Brain microvascular endothelial cell (primary cell): Measurements from ENCODE around the gene ADCY7.
A peak's percentile ranks its signal among the peaks of the same experiment; 100 is the strongest.

Experiments used
- DNase-seq: peaks from one replicate; pipeline ENCODE4 v3.0.0-alpha.2; 2020
- H3K27ac ChIP-seq: fragments of 250-450 bp; sonication (Bioruptor Pico); 2 replicates; pipeline ENCODE4 v1.5.1; 2020; ENCODE audit warnings: mild to moderate bottlenecking, moderate library complexity
- H3K27me3 ChIP-seq: fragments of 250-450 bp; sonication (Bioruptor Pico); replicated peaks from 2 replicates; pipeline ENCODE4 v1.5.1; 2020; ENCODE audit warnings: mild to moderate bottlenecking
- H3K36me3 ChIP-seq: fragments of 250-450 bp; sonication (Bioruptor Pico); replicated peaks from 2 replicates; pipeline ENCODE4 v1.5.1; 2020; ENCODE audit warnings: mild to moderate bottlenecking
- H3K4me3 ChIP-seq: 2 replicates; pipeline ENCODE4 v1.5.1; 2011; ENCODE audit warnings: low read depth, mild to moderate bottlenecking, control low read depth, low read length, moderate library complexity
- in situ Hi-C: cut with HindIII; loops from 2 replicates; pipeline ENCODE4 v1.10.0; 2017; ENCODE audit warnings: low sequenced_read_pairs, low pct_ligation_motif_present
- TF ChIP-seq, protein P1 (sequence below): IDR thresholded peaks from 2 replicates; pipeline ENCODE4 v1.5.1; 2011; ENCODE audit warnings: low read depth, mild to moderate bottlenecking, moderate library complexity, low read length, control low read depth, inconsistent platforms; ENCODE audit errors: missing control alignments

ADCY7 gene

GRCh38 chr16:50265260-50265659, 1.1 kb upstream of the ADCY7 start:
- Histone ChIP-seq H3K27ac (no peak overlapping the region), H3K27me3 (no peaks in the 10 kb centered on the region), H3K36me3 (no peaks in the 10 kb centered on the region), H3K4me3 (no peak overlapping the region)
- no peak for DNase-seq
- TF ChIP-seq, protein P1, sequence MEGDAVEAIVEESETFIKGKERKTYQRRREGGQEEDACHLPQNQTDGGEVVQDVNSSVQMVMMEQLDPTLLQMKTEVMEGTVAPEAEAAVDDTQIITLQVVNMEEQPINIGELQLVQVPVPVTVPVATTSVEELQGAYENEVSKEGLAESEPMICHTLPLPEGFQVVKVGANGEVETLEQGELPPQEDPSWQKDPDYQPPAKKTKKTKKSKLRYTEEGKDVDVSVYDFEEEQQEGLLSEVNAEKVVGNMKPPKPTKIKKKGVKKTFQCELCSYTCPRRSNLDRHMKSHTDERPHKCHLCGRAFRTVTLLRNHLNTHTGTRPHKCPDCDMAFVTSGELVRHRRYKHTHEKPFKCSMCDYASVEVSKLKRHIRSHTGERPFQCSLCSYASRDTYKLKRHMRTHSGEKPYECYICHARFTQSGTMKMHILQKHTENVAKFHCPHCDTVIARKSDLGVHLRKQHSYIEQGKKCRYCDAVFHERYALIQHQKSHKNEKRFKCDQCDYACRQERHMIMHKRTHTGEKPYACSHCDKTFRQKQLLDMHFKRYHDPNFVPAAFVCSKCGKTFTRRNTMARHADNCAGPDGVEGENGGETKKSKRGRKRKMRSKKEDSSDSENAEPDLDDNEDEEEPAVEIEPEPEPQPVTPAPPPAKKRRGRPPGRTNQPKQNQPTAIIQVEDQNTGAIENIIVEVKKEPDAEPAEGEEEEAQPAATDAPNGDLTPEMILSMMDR, result peak; percentile 57
- in situ Hi-C loops, result no loop called here

- in situ Hi-C loops, result no loop called here
- Histone ChIP-seq H3K4me3 (no peak overlapping the region), H3K27me3 (no peaks in the 10 kb centered on the region), H3K36me3 (no peaks in the 10 kb centered on the region), H3K27ac (no peak overlapping the region)
- no peak for DNase-seq
- TF ChIP-seq, protein P1, result no peak
Observed at GRCh38 chr16:50265716-50266336, 525 bp upstream of the ADCY7 start.

- Histone ChIP-seq H3K4me3 (peak overlapping the region; percentile 52), H3K27ac (no peak overlapping the region), H3K36me3 (no peaks in the 10 kb centered on the region), H3K27me3 (no peaks in the 10 kb centered on the region)
- in situ Hi-C loops, result no loop called here
- TF ChIP-seq, protein P1, result no peak
- no peak for DNase-seq
Observed at GRCh38 chr16:50267151-50267631, 840 bp downstream of the ADCY7 start.

GRCh38 chr16:50267651-50268050, 1.3 kb downstream of the ADCY7 start:
- Histone ChIP-seq H3K27me3 (no peaks in the 10 kb centered on the region), H3K27ac (no peak overlapping the region), H3K4me3 (no peak overlapping the region), H3K36me3 (no peaks in the 10 kb centered on the region)
- in situ Hi-C loops, result no loop called here
- DNase-seq, result no peak
- TF ChIP-seq, protein P1, result no peak

DNA sequence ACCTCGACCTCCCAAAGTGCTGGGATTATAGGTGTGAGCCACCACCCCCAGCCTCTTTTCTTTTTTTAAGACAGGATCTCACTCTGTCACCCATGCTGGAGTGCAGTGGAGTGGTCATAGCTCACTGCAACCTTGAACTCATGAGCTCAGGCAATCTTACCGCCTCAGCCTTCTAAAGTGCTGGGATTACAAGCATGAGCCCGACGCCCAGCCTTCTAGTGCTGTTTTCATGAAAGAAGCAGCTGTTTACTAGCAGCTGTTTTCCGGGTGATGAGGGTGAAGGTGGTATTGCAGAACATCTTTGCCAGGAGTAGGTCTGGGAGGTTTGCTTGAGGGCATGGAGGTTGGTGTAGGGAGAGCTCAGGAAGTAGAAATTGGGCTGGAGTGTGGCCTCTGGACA, 2.0 kb downstream of the ADCY7 start:
- TF ChIP-seq, protein P1, result no peak
- H3K4me3 ChIP-seq, result no peak overlapping the region
- no peak for DNase-seq
- no peak overlapping the region for H3K27ac ChIP-seq
- H3K27me3 ChIP-seq, result no peaks in the 10 kb centered on the region
- in situ Hi-C loops, result no loop called here
- no peaks in the 10 kb centered on the region for H3K36me3 ChIP-seq

GRCh38 chr16:50269061-50269705, 2.8 kb downstream of the ADCY7 start:
- Histone ChIP-seq H3K27me3 (no peaks in the 10 kb centered on the region), H3K27ac (no peak overlapping the region), H3K36me3 (no peaks in the 10 kb centered on the region), H3K4me3 (no peak overlapping the region)
- DNase-seq, result no peak
- TF ChIP-seq, protein P1, result no peak
- in situ Hi-C loops, result no loop called here
